Measurements from ENCODE around the gene NDEL1. TPM values are rescaled to one million over a fixed set of nuclear protein-coding genes. Genes with fewer than 3 reads are reported as not detected.

NDEL1 gene
- total and polyA plus RNA-seq, 2 donors (not counting 3 experiments of a cell fraction or from before 2014, with no cell fraction given) = 60.0 to 87.4 TPM

DNA sequence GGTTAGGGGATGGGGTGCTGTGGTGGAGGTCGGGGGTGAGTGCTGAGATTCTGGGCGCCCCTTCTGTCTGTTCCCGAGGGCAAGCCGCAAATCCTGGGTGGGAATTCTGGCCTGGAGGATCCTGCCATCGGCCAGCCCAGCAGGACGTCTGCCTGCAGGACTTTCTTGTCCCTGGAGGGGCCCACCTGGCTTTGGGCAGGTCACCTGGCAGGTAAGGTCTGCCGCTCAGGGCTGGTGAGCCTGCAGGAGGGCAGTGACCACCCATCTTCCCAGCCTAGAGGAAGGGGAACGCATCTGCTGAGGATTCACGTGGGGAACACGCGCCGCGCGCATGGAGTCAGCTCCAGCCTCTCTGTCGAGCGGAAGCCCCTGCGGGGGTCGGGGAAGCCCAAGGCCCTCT, 43.4 kb upstream of the NDEL1 start:
- ChIA-PET CTCF (interaction anchor here (1.8 kb wide), 1 partner anchor 18 kb away, joined by 6 read pairs; no protein-coding TSS in a partner anchor), POLR2A (no interaction called here)
- BruUV-seq (replicated peaks) = no TSS peak
- H3K27ac ChIP-seq (ENCODE audit: insufficient read depth, low read depth, low read length) = no peak overlapping the region
- DNase-seq (ENCODE audit: low read depth, low spot score) (no peak), FAIRE-seq (no peak)
- H3K79me2 ChIP-seq (ENCODE audit: control insufficient read depth, insufficient read depth, low read length) = no peaks in the 10 kb centered on the region
- no peak overlapping the region for H3K4me2 ChIP-seq (ENCODE audit: insufficient read depth, low read length)
- H3K36me3 ChIP-seq (ENCODE audit: control insufficient read depth in 2 of 2, extremely low read depth in 1 of 2, insufficient read depth in 2 of 2, low read length in 2 of 2) = no peaks in the 10 kb centered on the region
- H2AFZ ChIP-seq (ENCODE audit: low read depth, low read length) = no peak overlapping the region
- intact Hi-C loops (cut with micrococcal nuclease) = no loop called here
- no peaks in the 10 kb centered on the region for H3K9me1 ChIP-seq (replicated peaks; ENCODE audit: control insufficient read depth, extremely low read depth, insufficient read depth, low read length)
- H3K27me3 ChIP-seq (ENCODE audit: control insufficient read depth in 2 of 2, insufficient read depth in 2 of 2, low read length in 2 of 2) = peaks cover 12 to 16% of the 10 kb centered on the region in 2 experiments
- dilution Hi-C loops (cut with MboI; ENCODE audit: extremely low pct_ligation_motif_present, low sequenced_read_pairs) = no loop called here
- H3K9ac ChIP-seq (replicated peaks; ENCODE audit: extremely low read depth, insufficient read depth, low read length) = no peak overlapping the region
- peaks cover 4% of the 10 kb centered on the region for H3K4me1 ChIP-seq (ENCODE audit: control insufficient read depth, extremely low read depth, insufficient read depth, low read length)
- no peaks in the 10 kb centered on the region for H3K9me3 ChIP-seq (replicated peaks; ENCODE audit: control insufficient read depth, insufficient read depth, low read length)
- TF ChIP-seq MAX (IDR thresholded peaks at IDR 0.05; ENCODE audit: insufficient read depth, insufficient read length) (no peak), GATA2 (IDR thresholded peaks at IDR 0.05; ENCODE audit: insufficient read depth, insufficient read length, low read depth, low read length) (no peak), FOS (IDR thresholded peaks at IDR 0.05; ENCODE audit: borderline replicate concordance, insufficient read depth, low read length) (no peak), POLR2AphosphoS5 (IDR thresholded peaks at IDR 0.05; ENCODE audit: insufficient read depth, low read depth, low read length) (no peak), JUN (IDR thresholded peaks at IDR 0.05; ENCODE audit: borderline replicate concordance, insufficient read depth, insufficient read length, low read depth) (no peak)
- no peak overlapping the region for H3K4me3 ChIP-seq (replicated peaks in 1 of 3; ENCODE audit: insufficient read depth in 1 of 3, low read depth in 1 of 3, low read length in 3 of 3)
- H4K20me1 ChIP-seq (replicated peaks; ENCODE audit: control insufficient read depth, extremely low read depth, insufficient read depth, low read length) = no peaks in the 10 kb centered on the region

DNA sequence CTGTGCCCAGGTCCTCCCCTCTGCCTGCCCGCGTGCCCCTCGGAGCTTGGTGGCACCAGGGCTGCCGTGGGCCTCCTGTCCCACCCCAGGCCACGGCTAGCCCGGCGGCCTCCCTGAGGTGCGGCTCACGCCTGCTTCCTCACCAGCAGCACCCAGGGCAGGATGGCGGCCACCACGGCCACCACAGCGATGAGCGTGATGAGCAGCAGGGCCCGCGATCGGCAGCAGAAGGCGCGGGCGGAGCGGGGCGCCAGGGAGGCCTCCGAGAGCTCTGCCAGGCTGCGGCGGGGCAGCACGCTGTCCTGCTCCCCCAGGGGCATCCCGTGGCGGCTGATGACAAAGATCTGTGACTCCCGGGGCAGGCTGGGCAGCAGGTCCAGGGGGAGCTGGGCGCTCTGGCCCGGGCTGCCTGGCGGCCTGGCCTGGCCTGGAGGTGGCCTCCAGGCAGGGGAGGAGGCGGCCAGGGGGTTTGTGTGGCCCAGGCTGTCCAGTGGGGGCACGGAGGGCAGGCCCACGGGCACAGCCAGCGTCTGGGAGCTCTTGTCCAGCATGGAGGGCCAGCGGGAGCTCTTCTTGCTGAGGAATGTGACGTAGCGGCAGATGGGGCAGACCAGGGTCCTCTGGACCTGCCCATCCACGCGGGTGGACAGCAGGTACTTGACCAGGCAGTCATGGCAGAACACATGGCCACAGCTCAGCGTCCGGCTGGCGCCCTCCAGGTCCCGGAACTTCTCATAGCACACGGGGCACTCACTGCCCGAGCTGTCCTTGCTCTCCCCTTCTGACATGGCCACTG, 42.8 kb upstream of the NDEL1 start:
- Histone ChIP-seq H3K27me3 (ENCODE audit: control insufficient read depth in 2 of 2, insufficient read depth in 2 of 2, low read length in 2 of 2) (peaks cover 13 to 18% of the 10 kb centered on the region in 2 experiments), H3K27ac (ENCODE audit: insufficient read depth, low read depth, low read length) (no peak overlapping the region), H3K9me3 (replicated peaks; ENCODE audit: control insufficient read depth, insufficient read depth, low read length) (no peaks in the 10 kb centered on the region), H2AFZ (ENCODE audit: low read depth, low read length) (no peak overlapping the region), H3K4me2 (ENCODE audit: insufficient read depth, low read length) (no peak overlapping the region), H3K9ac (replicated peaks; ENCODE audit: extremely low read depth, insufficient read depth, low read length) (no peak overlapping the region), H3K9me1 (replicated peaks; ENCODE audit: control insufficient read depth, extremely low read depth, insufficient read depth, low read length) (no peaks in the 10 kb centered on the region), H3K4me1 (ENCODE audit: control insufficient read depth, extremely low read depth, insufficient read depth, low read length) (peaks cover 4% of the 10 kb centered on the region), H4K20me1 (replicated peaks; ENCODE audit: control insufficient read depth, extremely low read depth, insufficient read depth, low read length) (no peaks in the 10 kb centered on the region), H3K79me2 (ENCODE audit: control insufficient read depth, insufficient read depth, low read length) (no peaks in the 10 kb centered on the region), H3K36me3 (ENCODE audit: control insufficient read depth in 2 of 2, extremely low read depth in 1 of 2, insufficient read depth in 2 of 2, low read length in 2 of 2) (no peaks in the 10 kb centered on the region), H3K4me3 (replicated peaks in 1 of 3; ENCODE audit: insufficient read depth in 1 of 3, low read depth in 1 of 3, low read length in 3 of 3) (no peak overlapping the region)
- intact Hi-C loops (cut with micrococcal nuclease) (no loop called here), dilution Hi-C loops (cut with MboI; ENCODE audit: extremely low pct_ligation_motif_present, low sequenced_read_pairs) (no loop called here)
- ChIA-PET CTCF (interaction anchor here (1.8 kb wide), 1 partner anchor 17 kb away, joined by 6 read pairs; no protein-coding TSS in a partner anchor), POLR2A (no interaction called here)
- no TSS peak for BruUV-seq (replicated peaks)
- FAIRE-seq (no peak), DNase-seq (ENCODE audit: low read depth, low spot score) (no peak)
- no peak for TF ChIP-seq FOS (IDR thresholded peaks at IDR 0.05; ENCODE audit: borderline replicate concordance, insufficient read depth, low read length)
- TF ChIP-seq POLR2AphosphoS5 (IDR thresholded peaks at IDR 0.05; ENCODE audit: insufficient read depth, low read depth, low read length) = no peak
- TF ChIP-seq EZH2 (IDR thresholded peaks at IDR 0.05; ENCODE audit: borderline replicate concordance, low read depth, low read length, severe bottlenecking) = no peak
- TF ChIP-seq, protein P1, sequence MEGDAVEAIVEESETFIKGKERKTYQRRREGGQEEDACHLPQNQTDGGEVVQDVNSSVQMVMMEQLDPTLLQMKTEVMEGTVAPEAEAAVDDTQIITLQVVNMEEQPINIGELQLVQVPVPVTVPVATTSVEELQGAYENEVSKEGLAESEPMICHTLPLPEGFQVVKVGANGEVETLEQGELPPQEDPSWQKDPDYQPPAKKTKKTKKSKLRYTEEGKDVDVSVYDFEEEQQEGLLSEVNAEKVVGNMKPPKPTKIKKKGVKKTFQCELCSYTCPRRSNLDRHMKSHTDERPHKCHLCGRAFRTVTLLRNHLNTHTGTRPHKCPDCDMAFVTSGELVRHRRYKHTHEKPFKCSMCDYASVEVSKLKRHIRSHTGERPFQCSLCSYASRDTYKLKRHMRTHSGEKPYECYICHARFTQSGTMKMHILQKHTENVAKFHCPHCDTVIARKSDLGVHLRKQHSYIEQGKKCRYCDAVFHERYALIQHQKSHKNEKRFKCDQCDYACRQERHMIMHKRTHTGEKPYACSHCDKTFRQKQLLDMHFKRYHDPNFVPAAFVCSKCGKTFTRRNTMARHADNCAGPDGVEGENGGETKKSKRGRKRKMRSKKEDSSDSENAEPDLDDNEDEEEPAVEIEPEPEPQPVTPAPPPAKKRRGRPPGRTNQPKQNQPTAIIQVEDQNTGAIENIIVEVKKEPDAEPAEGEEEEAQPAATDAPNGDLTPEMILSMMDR (IDR thresholded peaks at IDR 0.05; ENCODE audit: extremely low read depth in 1 of 2, insufficient read depth in 1 of 2, low read depth in 1 of 2, low read length in 2 of 2) = no peak
- TF ChIP-seq MAX (IDR thresholded peaks at IDR 0.05; ENCODE audit: insufficient read depth, insufficient read length) = no peak
- TF ChIP-seq POLR2A (IDR thresholded peaks at IDR 0.05; ENCODE audit: low read depth, low read length) = no peak
- TF ChIP-seq GATA2 (IDR thresholded peaks at IDR 0.05; ENCODE audit: insufficient read depth, insufficient read length, low read depth, low read length) = no peak
- no peak for TF ChIP-seq JUN (IDR thresholded peaks at IDR 0.05; ENCODE audit: borderline replicate concordance, insufficient read depth, insufficient read length, low read depth)
